GM19238 (cell line): ENCODE measurements around the gene PLXNA3.
"Not testable (repeated sequence)": the region's sequence is repeated elsewhere in the genome, so short reads cannot be mapped to it uniquely, and the experiment has no call there.

Experiments
- DNase-seq: peaks from one replicate; pipeline ENCODE4 v3.0.0; 2011; ENCODE audit warnings: low spot score; ENCODE audit not compliant: insufficient read length

PLXNA3 gene

GRCh38 chrX:154478728-154479622 lies 20.9 kb downstream of the PLXNA3 start, which contains the start of gene LAGE3:
Gene LAGE3, minus strand, starts transcription at chrX:154479281. Its CDS starts 366 bp downstream, at chrX:154478915.
- peak; percentile 92 for DNase-seq

GRCh38 chrX:154481195-154481594 lies 23.1 kb downstream of the PLXNA3 start:
- DNase-seq = no peak

- no peak for DNase-seq
Observed at GRCh38 chrX:154481911-154482601, 24.0 kb downstream of the PLXNA3 start.

GRCh38 chrX:154482786-154483185 lies 24.7 kb downstream of the PLXNA3 start:
- DNase-seq = no peak

- DNase-seq = no peak
Observed at GRCh38 chrX:154483325-154483724, 25.2 kb downstream of the PLXNA3 start.

- DNase-seq = no peak
Observed at GRCh38 chrX:154484255-154485149, 26.4 kb downstream of the PLXNA3 start.

- DNase-seq = no peak
Observed at GRCh38 chrX:154485150-154486051, 27.3 kb downstream of the PLXNA3 start.

- DNase-seq = peak; percentile 39
Observed at GRCh38 chrX:154486052-154486395, 27.9 kb downstream of the PLXNA3 start.

GRCh38 chrX:154486396-154487207 lies 28.5 kb downstream of the PLXNA3 start, which contains the start of gene UBL4A:
Gene UBL4A, minus strand, starts transcription at chrX:154486615. Its CDS starts 31 bp downstream, at chrX:154486584.
- peak; percentile 62 for DNase-seq

- no peak for DNase-seq
Observed at GRCh38 chrX:154487518-154488290, 29.6 kb downstream of the PLXNA3 start.

GRCh38 chrX:154488336-154489075 lies 30.4 kb downstream of the PLXNA3 start:
- DNase-seq = no peak

GRCh38 chrX:154489182-154489581 lies 31.1 kb downstream of the PLXNA3 start:
- no peak for DNase-seq

- DNase-seq = no peak
Observed at GRCh38 chrX:154490021-154490413, 31.9 kb downstream of the PLXNA3 start.

- DNase-seq = peak; percentile 89
Observed at GRCh38 chrX:154490414-154491083, 32.5 kb downstream of the PLXNA3 start, which contains the start of gene SLC10A3. Gene SLC10A3, minus strand, starts transcription at chrX:154490629. Its CDS starts 1,689 bp downstream, at chrX:154488940.

- no peak for DNase-seq
Observed at GRCh38 chrX:154494715-154495114, 36.6 kb downstream of the PLXNA3 start.

GRCh38 chrX:154495472-154495922 lies 37.4 kb downstream of the PLXNA3 start:
- no peak for DNase-seq

- DNase-seq = not testable (repeated sequence)
Observed at GRCh38 chrX:154496591-154497137, 38.6 kb downstream of the PLXNA3 start.
